GM12873 (cell line): Measurements from ENCODE around the gene RGS7.

Experiments
- TF ChIP-seq, protein P1 (sequence below): IDR thresholded peaks from 2 replicates; pipeline ENCODE4 v1.5.1; 2012; ENCODE audit warnings: low read depth, mild to moderate bottlenecking, moderate library complexity, low read length, control low read depth; ENCODE audit not compliant: insufficient read depth; ENCODE audit errors: missing control alignments

RGS7 gene

DNA sequence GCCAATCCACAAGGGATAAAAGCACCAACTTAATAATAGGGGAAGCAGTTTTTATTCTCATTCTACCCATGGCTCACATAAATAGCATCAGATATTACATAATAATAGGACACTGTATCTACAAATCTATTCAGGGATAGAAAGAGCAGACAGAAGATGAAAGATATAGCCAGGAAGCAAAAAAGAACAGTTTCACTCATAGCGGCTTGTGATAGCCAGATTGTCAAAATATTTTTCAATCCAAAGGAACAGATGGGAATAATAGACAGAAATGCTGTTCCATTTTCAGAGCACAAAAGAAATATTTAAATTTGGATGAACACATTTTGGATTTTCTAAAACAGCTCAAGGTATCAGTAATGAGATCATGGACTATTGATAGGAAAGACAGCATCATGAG lies 512.5 kb downstream of the RGS7 start:
- TF ChIP-seq, protein P1, sequence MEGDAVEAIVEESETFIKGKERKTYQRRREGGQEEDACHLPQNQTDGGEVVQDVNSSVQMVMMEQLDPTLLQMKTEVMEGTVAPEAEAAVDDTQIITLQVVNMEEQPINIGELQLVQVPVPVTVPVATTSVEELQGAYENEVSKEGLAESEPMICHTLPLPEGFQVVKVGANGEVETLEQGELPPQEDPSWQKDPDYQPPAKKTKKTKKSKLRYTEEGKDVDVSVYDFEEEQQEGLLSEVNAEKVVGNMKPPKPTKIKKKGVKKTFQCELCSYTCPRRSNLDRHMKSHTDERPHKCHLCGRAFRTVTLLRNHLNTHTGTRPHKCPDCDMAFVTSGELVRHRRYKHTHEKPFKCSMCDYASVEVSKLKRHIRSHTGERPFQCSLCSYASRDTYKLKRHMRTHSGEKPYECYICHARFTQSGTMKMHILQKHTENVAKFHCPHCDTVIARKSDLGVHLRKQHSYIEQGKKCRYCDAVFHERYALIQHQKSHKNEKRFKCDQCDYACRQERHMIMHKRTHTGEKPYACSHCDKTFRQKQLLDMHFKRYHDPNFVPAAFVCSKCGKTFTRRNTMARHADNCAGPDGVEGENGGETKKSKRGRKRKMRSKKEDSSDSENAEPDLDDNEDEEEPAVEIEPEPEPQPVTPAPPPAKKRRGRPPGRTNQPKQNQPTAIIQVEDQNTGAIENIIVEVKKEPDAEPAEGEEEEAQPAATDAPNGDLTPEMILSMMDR, result no peak

DNA sequence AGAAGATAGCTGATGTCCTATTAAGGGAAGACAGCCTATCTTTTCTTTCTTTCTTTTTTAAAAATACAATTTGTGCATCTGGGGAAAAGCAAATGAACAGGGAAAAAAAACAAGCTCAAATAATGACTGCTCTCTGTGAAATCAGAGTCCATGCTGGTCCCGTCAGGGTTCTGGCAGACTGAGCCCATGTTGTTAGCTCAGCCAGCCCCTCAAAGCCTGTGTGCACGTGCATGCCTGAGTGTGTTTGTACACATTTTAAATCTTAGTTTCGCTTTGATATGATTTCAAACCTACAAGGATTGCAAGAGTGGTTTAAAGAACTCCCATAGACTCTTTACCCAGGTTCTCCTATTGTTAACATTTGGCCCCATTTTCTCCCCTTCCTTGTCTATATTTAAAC lies 513.2 kb downstream of the RGS7 start:
- TF ChIP-seq, protein P1, result no peak

DNA sequence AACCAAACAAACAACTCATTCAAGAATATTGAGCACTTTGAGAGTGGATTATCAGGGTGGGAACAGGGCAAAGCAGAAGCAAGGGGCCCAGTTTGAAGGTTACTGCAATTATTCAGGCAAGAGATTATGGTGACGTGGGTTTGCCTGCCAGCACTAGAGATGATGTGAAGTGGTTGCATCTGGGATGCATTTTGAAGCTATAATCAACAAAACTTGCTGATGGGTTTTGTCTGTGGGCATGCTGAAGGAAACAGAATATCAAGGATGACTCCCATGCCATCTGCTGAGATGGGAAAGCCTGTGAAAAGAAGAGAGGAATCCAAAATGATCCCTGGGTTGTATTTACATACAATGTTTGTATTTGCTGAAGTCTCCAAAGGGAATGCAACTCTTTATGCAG lies 520.7 kb downstream of the RGS7 start:
- TF ChIP-seq, protein P1, result no peak

DNA sequence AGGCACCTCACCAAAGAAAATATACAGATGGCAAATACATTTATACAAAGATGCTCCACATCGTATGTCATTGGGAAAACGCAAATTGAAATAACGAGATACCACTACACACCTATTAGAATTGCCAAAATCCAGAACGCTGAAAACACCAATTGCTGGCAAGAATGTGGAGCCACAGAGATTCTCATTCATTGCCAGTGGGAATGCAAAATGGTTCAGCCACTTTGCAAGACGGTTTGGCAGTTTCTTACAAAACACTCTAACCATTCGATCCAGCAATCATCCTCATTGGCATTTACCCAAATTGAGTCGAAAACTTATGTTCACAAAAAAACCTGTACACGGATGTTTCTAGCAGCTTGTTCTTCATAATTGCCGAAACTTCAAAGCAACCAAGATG lies 521.7 kb downstream of the RGS7 start:
- TF ChIP-seq, protein P1, result no peak

DNA sequence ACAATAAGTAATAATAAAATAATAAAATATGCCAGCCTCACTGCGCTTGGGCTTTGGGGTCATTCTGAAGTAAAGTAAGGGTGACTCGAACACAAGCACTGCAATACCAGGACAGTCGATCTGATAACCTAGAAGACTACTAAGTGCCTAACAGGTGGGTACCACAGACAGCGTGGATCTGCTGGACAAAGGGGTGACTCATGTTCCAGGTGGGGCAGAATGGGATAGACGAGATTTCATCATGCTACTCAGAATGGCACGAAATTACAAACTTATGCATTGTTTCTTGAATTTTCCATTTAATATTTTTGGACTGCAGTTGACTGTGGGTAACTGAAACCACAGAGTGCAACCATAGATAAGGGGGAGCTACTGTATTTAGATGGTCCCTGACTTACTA lies 523.9 kb downstream of the RGS7 start:
- TF ChIP-seq, protein P1, result no peak

DNA sequence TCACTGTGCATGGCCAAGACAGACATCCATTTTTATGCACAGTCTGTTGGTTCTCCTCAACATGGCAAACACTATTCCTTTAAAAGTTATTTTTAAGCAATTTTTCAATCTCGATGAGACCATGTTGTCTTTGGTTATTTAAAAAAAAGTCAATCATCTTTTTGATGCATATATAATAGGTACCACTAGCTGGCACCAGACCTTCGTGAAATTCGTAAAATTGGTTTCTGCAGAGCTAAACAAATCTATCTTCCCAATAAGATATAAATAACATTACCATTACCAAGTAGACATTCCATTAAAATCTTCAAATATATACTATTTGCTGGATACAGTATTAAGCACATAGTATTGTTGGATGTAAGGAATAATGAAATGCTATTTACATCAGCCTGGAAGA lies 525.1 kb downstream of the RGS7 start:
- TF ChIP-seq, protein P1, result no peak

DNA sequence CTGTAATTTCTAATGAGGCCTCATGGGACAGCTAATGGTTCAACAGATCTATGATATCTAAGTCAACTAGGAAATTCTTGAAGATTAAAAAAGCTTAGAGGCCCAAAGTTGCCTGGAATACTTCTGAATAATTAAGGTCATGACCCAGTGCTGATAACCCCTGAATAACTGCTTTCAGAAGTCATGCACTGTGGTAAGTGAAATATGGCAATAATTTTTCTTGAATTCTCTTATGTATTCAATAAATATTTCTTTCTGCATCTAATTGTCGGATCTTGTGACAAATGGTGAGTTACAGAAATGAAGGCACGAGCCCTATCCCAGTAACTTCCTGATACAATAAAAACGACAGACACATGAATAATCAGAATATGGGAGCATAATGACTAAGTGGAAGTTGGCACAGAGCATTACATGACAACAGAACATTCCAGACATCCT lies 525.8 kb downstream of the RGS7 start:
- TF ChIP-seq, protein P1, result no peak
